ENCODE data around the gene ZNF41. TPM values are rescaled to one million over a fixed set of nuclear protein-coding genes. Genes with fewer than 3 reads are reported as not detected.

Gene ZNF41
- total RNA-seq = 9.4 and 10.1 TPM in 2 replicates

DNA sequence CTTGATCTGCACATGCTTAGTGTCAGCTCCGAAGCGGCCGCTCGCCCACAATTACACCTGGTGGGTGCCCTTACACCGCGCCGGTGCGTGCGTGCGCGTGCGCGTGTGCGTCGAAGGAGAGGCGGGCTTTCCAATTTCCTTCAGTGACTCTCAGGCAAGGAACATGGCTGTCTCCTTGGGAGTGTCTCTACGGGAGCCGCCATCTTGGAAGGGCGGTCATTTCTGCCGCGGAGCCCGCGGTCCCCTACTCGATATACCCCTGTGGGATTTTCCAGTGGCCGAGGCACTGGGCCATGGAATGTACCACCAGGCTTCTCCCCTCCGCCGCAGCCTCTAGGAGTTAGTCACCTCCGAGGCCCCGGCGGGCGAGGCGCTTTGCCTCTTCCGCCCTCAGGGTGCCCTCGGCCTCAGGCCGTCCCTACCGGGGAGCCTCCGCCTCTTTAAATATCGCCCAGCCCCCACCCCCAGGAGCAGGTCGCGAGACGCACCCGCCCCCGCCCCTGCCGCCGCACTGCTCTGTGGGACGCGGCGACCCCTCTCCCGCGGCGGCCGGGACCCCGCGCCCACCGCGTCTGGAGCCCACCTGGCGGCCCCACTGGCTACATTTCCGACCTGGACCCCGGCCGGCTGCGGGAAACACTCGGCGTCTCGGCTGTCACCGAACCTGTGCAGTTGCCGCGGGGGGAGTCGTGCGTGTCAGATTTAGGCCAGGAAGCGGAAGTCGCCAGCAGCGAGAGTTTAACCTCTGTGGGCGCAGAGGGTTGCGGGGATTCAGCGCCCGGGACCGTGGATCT lies at the start of gene ZNF41:
TSS of gene ZNF41 (minus strand) at position 711 of the 794 bp plus-strand sequence. CDS start 15,741 bp downstream, outside the sequence.

Other genes with a start within 250 kb of the ZNF41 start
- 0.12 TPM in 1 of 2 replicates, not detected in the other for gene ZNF157, start 112.6 kb downstream of the ZNF41 start, total RNA-seq
- gene ARAF, start 78.0 kb upstream of the ZNF41 start, total RNA-seq = 23.8 and 28.6 TPM in 2 replicates
- gene TIMP1, start 99.2 kb upstream of the ZNF41 start, total RNA-seq = 300 and 419 TPM in 2 replicates
- 0.12 TPM in 1 of 2 replicates, not detected in the other for gene SYN1, start 136.6 kb upstream of the ZNF41 start, total RNA-seq
- 0.32 and 0.36 TPM in 2 replicates for gene CFP, start 146.7 kb upstream of the ZNF41 start, total RNA-seq
- gene ELK1, start 167.3 kb upstream of the ZNF41 start, total RNA-seq = 33.8 and 35.0 TPM in 2 replicates
- 55.8 and 74.7 TPM in 2 replicates for gene UXT, start 176.0 kb upstream of the ZNF41 start, total RNA-seq